Embryonic facial prominence (tissue), 1 donor: ENCODE results near the gene STC2.

Source experiments
- DNase-seq: peaks from one replicate; pipeline ENCODE4 v3.0.0-alpha.2; 2016; ENCODE audit errors: extremely low spot score

The STC2 gene

DNA sequence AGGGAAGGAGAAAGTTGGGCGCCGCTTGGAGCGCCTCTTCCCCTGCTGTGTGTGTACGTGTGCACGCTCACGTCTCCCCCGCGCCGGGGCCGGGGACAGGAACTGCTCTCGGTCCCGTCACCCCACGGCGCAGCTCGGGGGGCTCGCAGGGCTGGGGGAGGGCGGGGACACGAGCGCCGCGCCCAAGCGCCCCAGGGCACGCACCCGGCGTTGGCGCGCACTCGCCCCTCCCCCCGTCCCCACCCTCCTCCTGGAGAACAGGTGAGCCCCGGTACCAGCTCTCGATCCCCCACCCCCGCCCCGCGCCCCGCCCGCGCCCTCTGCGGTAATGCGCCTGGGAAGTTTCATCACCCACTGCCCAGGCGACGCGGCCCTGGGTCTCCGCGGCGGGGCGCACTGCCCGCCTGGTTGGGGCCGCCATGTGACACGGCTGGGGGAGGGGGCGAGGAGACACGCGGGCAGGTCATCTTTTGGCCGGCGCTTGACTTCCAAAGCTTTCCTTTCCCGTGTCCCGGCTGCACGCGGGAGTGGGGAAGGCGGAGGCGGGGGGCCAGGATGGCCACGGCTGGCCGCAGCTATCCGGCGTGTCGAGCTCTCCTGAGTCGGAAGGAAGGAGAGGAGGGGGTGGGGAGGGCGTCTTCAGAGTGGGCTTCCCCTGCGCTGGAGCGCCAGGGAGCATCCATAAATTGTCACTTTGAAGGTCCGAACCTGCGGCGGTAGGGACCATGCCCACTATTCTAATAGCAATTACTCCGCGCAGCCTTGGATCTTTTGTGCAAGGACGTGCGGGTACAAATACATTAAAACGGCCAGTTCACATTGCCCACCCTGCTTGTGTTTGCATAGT is 1.5 kb upstream of the STC2 start:
- DNase-seq, result no peak

DNA sequence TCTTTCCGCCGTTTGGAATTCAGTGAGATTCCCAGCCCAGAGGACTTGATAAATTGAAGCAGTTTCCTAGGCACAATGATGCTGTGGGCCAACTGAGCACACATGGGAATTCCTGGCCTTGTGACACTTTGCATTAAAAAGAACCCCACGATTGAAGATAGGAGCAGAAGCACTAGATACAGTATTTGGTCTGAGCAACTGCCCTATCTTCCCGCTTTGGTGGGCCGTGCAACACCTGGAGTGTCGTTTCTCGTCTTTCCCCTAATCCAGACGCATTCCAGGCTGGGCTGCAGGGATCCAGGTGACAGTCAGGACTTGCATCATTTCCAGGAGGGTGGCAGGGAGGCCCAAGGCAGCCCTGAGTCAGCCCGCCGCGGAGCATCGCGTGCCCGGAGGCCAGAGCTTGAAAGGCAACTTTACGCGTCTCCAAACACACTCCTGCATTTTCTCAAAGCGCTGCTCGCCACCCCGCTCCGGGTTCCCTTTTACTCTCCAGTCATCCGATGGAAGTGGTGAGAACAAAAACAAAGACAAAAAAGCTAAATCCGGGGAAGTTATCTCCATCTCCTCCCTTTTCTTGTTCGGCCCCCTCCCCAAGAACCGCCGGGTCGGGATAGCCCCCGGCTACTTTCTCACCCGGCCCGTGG is 753 bp upstream of the STC2 start:
- no peak for DNase-seq

DNA sequence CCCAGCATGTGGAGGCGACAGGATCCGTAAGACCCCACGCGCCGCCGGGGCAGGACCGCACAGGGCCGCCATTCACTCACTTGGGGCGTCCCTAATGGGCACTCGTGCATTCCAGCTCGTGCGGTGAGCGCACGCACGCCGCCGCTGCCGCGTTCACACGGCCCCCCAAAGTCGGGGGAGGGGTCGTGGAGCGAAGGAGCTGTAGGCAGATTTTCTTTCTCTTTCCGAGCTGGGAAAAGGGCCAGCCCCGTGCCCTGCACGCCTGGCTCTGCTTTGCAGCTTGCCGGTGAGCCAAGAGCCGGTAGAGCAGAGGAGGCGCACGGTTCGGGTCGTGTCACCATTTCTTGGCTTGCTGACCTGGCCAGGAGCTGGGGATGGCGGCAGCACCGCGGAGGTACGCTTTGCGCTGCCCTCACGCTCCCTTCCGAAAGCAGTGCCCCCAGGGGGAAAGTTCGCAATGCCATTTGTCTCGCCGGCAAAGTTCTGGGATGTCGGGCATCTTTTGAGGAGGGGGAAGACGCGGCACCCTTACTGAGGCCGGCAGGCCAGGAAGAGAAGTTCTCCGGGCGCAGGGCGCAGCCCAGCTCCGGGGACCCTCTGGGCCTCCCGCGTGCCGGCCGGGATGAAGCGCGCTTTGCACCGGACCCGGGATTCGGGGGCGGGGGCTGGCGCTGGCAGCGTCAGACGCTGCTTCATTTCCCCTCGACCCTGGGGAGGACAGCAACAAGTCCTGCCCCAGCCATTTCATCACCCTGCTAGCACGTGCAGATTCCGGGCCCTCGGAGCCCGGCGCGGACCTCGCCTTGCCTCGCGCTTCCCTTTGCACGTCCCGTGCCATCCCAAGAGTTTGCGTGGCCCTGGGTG is 898 bp downstream of the STC2 start:
- no peak for DNase-seq

DNA sequence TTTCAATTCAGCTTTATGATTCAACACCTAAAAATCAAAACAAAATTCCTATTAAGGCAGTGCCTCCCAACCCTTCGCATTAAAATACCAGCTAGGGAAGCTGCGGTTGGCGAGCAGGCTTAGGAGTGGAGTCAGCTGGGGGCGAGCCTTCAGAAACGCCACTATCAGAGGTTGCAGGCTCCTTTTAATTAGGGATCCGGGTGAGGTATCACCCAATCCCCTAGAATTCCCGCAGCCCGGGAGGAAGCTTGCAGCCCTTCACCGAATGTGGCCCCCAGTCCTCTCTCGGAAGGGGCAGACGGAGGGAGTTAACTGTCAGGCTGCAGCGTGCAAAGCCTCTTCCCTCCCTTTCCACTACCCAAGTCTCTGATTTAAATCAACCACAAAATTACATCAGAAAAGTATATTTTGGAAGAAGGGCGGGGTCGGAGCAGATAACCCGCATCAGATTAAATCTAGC is 1.7 kb downstream of the STC2 start:
- DNase-seq, result no peak

DNA sequence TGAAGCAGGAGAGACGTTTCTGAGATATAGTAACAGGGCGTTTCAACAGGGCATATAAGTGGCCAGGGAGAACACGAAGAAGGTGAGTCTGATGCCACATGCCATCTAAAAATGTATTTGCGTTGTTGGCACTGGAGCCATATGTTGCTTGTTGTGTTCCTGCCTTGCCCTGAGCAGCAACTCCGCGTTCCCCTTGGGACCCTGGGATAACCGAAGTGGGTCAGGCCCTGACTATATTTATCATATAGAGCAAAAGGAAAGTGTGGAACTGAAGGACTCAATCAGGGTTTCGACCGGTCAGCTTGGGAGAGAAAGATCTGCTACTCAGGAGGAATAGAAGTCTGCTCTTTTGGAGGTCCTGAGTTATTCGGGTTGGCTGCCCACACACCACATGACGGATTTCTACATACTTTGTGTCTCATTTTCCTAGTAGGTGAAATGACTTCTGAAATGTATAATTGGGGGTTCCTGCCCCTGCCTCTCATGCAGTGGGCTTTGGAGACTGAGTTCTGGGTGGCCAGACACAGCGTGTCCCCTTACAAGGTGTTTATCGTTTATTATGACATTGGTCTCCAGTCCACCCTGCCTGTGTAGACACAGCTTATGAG is 3.0 kb downstream of the STC2 start:
- DNase-seq, result no peak

DNA sequence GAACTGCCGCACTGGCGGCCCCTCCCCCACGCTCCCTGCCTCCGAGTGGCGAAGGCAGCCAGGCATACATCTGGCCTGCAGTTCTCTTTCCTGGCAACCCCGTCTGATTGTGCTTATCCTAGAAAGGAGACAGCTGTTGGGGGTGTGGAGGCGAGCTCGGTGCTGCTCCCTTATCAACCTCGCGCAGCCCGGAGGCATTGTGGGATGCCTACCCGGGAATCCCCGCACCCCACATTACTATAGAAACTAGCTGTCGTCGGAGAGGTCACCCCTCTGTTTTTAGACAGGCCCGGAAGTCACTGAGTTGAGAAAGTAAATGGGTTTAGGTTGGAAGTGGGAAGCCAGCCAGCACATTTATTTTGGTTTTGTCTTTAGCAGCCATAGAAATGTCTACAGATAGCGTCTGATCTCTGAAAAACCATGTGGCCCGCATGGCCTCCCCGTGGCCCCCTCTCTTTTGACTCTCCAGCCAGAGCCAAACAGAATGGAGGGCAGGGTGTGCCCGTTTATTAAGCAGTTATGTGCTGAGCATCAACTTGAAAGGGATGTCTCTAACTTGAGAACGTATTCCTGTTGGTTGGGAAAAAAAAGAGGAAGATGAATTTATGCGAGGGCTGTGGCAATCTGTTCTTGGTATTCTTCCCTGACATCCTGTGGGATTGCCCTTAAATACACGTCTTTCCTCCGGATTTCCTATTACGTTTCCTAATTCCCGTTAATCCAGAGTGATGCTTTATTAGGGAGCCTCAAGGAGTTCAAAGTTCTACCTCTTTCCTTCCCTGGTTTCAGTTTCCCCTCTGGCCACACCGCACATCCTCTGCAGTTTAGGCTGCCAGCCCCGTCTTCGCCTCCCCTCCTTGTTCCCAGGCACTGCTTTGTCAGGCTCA is 3.9 kb downstream of the STC2 start:
- peak; percentile 84 for DNase-seq

DNA sequence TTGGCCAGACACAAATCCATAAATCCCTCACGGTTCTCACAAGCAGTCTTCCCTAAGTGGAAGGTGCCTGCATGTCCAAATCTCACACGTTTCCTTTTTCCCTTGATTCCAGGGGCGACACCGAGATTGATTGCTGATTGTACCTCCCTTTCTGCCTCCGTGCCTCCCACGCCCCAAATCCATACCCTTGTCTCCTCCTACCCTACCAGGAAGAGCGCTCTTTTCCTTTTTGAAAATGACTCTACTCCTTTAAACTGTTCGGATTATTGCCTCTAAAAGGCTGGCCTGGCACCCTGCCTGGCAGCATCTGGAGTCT is 4.5 kb downstream of the STC2 start:
- no peak for DNase-seq

DNA sequence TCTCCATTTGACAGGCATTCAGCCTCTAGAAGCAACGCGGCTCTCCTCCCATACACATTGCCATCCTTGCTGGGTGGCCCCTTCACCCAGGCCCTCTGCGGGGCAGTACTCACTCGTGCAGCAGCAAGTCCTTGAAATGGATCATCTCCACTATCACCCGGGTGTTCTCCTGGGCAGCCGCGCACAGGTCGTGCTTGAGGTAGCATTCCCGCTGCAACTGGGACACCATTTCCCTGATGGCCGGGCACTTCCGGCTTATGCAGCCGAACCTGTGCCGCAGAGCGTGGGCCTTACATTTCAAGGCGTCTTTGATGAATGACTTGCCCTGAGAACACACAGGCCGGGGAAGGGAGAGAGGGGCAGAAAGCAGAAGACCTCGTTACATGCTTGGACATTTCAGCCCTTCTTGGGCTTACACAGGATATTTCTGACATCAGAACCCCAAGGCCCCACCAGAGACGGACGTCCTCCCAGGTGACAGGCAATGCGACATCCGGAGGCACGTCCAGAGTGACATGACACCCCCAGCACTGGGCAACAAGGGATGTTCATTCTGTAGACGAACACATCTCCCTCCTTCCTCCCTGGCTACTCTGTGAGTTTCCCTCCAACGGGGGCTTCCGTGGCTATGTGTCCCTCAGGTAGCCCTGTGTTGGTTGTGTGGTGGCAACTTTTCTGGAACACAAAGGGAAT is 5.0 kb downstream of the STC2 start:
- DNase-seq, result no peak

DNA sequence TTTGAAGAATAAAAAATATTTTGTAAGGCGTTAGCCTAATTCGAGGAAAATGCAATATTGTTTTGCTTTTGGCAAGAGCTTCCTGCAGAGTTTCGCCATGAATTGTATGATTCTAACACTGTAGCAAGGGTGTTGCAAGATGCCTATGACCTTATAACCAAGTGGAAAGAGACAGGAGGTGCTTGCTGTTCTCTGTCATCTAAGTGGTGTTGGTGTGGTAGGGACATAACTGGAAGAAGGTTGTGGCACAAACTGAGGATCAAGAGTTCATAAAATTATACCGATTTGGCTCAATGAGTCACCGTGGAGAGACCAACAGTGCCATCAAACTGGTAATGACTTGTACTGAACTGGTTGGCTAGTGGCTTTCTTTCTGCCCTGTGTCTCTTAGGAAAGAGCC is 6.3 kb downstream of the STC2 start:
- DNase-seq, result no peak

DNA sequence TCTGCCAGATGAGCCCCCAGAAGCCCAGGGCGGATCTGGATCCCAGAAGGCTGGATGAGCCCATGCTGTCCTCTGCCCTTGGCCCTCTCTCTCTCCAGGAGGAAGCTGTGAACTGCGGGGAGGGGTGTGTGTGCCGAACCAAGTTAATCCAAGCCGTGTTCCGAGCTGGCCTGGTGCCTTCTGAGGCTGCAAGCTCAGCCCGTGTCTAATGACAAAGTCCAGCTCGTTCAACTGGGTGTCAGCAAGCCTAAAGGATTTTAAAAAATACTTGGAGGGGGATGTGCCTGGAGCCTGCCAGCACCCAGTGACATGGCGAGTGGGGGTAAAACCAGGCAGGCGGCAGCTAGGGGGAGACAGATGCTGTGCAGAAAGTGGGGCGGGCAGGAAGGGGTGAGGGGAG is 8.0 kb downstream of the STC2 start:
- no peak for DNase-seq

DNA sequence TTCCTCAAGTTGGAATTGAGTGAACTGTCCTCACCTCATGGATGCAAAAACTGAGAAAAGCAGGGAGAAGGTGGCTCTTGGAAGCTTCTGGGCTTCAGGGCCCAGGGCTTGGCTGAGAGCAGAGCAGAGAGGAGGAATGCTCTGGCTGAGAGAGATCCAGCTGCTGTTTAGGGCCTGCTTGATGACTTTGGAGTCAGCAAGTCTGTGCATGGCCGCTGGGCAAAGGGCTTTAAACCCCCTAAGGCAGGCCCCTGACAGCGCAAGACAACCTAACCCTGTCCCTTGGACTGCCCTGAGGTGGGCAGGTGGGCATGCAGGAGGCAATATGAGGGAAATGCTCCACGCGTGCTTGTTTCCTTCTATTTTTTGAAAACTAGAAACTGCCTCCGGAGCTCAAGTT is 8.6 kb downstream of the STC2 start:
- no peak for DNase-seq

DNA sequence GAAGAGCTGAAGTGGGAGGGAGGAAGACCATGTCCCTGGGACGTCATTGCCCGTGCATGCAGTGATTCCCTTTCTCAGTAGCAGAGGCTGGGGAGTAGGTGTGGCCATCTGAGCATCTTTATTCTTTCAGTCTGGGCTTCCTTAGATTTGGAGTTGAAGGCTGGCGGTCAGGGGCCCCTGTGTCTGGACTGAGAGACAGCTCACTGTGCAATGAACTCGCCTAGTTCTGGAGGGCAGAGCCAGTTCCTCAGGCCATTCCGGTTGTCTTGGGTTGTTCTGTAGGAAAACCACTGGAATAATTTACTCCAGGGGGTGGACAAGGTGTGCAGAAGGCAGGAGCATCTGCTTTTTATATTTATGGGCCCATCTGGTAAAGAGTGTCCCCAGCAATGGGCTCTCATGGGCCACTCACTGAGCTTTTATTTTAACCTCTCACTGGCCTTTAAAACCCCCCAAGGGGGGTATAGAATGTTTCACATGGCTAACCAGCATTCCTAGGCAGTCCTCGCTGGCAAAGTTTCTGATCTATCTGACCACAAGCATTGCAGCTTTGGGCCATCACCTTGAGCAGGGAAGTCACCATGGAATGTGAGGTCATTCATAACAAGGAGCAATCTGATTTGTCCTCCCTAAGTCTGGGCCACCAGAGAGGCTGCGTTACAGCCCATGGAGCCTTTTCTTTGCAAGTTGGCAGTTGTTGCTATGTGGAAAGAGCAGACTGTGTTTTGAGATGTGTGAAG is 9.2 kb downstream of the STC2 start:
- no peak for DNase-seq

DNA sequence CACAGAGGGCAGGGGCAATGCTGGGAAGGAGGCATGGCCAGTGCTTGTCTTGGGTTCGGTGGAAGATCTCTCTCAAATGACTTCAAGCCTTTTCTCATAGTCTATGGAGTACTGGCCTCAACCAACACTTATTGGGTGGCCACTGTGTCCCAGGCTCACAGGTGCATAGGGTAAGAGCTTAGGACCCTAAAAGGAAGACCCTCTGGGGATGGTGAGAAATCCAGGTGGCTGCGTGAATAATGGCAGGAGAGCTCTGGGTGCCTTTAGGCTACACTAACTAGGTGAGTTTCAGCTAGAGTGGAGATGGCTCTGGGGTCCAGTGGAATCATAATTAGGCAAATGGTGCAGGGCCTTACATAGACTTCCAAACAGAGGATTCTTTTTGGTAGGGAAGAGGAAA is 9.9 kb downstream of the STC2 start:
- no peak for DNase-seq

DNA sequence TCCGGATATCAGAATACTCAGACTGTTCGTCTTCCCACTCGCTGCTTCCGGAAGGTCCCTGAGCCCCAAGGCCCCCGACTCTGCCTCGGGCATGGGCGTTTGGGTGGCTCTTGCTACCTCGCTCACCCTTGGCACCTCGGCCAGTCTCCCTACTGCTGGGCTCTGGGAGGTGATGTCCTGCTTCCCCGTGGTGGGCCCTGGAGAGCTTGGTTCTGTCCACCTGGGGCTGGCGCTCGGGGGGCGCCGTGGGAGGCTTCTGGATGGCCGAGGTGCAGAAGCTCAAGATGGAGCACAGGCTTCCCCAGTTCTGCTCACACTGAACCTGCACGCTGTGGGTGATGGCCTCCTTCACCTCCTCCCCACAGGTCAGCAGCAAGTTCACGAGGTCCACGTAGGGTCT is 10.4 kb downstream of the STC2 start:
- DNase-seq, result no peak

DNA sequence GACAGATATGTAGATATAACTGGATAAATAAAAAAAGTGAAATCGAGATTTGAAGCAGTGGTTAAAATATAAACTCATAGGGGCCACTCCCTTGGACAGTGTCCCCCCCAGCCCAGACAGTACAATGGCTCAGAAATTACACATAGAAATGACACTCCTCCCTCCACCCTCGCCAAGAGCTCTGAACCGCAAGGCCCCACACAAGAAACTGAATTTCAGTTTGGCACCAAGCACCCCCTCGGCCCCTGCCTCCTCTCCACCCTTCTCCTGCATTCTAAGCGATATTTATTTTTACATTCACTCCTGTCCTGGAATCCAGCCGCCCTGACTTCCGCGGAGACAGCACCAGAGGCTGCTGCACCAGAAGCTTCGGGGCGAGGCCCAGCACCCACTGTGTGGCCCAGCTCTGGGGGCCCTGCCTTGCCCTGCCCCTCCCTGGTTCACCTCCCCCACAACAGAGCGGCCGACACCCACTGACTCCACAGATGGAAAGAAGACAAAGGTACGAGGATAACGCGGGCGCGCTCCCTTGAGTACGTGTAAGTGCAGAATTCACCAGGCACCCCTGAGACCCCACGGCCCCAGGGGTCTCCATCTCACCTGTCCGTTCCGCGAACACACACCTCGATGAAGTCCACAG is 11.0 kb downstream of the STC2 start:
- DNase-seq, result no peak

DNA sequence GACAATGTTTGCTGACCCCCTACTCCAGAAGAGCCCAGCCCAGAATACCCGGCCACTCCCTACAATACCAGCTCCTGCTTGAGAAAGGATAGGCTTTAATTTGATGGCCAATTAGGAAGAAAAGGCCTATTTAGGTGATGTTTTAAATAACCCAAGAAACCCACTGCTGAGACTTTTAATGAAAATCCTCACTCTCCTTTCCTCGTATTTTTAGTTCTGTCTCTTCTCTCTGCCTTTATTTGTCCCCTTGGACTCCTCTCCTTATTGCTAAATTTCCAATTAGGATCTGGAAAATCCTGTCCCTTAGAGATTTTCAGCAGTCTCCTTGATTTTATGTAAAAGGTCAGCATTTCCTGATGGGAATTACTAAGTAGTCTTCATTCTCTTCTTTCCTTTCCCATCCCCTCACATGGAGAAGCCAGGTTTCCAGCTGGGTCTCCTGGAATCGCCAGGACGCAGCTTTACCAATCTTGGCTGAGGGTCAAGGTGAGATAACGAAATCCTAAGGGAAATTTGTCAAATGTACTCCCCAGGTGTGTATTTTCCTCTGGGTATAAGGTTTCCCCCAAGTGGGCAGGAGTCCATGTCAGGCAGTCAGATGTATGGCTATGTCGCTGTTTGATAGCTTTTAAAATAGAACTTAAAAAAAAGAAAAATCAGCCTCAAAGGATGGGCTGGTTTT is 11.7 kb downstream of the STC2 start:
- DNase-seq, result no peak

DNA sequence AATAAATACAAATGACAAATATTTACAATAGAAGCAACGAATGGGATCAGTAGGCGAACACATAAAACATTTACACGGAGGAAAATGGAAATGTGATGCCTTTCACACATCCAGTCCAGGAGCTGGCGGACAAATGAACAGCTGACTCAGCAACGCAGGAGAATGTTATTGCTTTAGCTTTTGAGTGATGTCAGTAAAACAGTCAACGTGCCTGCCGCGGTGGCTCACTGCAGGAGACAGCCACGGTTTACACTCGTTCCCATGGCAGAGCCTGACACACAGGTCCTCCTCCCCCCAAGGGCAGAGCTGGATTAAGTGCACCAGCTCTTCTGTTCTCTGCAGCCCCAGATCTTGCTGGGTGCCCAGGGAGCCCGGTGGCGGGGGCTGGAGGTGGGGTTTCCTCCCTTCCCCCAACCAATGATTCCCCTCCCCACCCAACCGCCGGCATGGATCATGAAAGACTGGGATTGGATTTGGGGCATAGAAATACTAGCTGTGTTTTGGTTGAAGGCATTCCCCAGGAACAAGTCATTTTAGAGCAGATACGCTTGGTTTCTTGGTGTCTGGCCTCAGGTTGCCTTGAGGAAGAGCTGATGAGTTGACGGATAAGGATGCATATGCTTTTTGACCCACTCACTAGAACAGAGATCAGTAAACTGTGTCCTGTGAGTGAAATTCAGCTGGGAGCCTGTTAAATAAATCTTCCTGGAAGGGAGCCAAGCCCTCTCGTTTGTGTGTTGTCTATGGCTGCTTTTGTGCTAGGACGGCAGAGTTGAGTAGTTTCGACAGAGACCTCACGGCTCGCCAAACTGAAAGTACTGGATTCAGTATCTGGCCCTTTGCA is 12.5 kb downstream of the STC2 start:
- no peak for DNase-seq
